ENCODE measurements around the gene PODN. TPM values are rescaled to one million over a fixed set of nuclear protein-coding genes. Genes with fewer than 3 reads are reported as not detected.

The PODN gene
- total RNA-seq, 1 donor, result 9.1 TPM

DNA sequence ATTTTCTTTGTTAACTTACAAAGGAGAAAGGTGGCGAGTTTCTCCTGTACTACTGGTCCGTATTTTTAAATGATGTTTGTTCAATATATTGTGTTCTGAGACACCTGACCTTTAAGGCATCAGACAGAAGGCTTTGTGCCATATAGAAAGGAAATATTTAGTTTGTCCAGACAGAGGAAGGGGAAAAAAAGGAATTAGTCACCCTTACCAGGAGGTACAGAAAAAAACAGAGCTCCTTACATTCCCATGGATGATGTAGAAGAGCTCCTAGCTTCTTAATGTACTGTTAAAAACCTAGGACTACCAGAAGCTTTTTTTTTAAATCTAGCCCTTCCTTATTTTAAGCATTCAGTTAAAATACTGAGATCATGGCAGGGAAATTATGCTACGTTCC, 12.4 kb upstream of the PODN start:
- H3K4me3 ChIP-seq (ENCODE audit: low read depth, low read length), result no peak overlapping the region
- TF ChIP-seq, protein P1, sequence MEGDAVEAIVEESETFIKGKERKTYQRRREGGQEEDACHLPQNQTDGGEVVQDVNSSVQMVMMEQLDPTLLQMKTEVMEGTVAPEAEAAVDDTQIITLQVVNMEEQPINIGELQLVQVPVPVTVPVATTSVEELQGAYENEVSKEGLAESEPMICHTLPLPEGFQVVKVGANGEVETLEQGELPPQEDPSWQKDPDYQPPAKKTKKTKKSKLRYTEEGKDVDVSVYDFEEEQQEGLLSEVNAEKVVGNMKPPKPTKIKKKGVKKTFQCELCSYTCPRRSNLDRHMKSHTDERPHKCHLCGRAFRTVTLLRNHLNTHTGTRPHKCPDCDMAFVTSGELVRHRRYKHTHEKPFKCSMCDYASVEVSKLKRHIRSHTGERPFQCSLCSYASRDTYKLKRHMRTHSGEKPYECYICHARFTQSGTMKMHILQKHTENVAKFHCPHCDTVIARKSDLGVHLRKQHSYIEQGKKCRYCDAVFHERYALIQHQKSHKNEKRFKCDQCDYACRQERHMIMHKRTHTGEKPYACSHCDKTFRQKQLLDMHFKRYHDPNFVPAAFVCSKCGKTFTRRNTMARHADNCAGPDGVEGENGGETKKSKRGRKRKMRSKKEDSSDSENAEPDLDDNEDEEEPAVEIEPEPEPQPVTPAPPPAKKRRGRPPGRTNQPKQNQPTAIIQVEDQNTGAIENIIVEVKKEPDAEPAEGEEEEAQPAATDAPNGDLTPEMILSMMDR (IDR thresholded peaks at IDR 0.05; ENCODE audit: insufficient read depth, low read depth, low read length), result no peak
- no peak for DNase-seq (ENCODE audit: low read depth)

DNA sequence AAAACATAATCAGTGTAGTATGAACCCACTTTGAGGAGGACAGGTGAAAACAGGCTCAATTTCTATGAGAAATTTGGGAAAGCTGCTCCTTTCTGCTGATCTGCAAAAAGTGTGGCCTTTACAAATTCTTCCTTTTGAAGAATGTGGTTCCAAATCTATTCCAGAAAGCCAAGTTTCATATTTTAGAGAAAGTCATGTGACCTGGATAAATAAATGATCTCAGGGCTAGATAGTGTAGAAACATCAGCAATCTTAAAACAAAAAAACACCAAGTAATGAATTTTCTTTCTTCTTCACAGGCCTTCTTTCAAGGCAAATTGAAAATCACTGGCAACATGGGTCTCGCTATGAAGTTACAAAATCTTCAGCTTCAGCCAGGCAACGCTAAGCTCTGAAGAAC, 11.7 kb upstream of the PODN start:
- TF ChIP-seq, protein P1 (IDR thresholded peaks at IDR 0.05; ENCODE audit: insufficient read depth, low read depth, low read length), result no peak
- no peak for DNase-seq (ENCODE audit: low read depth)
- no peak overlapping the region for H3K4me3 ChIP-seq (ENCODE audit: low read depth, low read length)

DNA sequence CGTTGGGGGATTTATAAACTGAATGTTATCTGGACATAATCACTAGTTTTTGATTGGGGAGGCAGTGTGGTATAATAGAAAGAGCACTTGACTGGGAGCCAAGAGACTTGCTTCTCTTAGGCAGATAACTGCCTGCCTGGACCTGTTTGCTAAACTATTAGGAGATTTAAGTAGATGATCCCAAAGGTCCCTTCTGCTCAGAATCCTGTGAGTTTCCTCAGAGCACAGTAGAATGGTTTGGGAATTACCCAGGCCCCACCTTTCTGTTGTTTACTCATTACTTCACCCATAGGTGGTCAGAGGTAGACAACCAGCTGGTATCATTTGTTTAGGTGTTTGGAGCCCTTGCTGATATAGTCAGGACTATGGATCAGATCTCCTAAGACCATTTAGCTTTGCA, 10.3 kb upstream of the PODN start:
- TF ChIP-seq, protein P1 (IDR thresholded peaks at IDR 0.05; ENCODE audit: insufficient read depth, low read depth, low read length), result no peak
- H3K4me3 ChIP-seq (ENCODE audit: low read depth, low read length), result no peak overlapping the region
- DNase-seq (ENCODE audit: low read depth), result no peak

DNA sequence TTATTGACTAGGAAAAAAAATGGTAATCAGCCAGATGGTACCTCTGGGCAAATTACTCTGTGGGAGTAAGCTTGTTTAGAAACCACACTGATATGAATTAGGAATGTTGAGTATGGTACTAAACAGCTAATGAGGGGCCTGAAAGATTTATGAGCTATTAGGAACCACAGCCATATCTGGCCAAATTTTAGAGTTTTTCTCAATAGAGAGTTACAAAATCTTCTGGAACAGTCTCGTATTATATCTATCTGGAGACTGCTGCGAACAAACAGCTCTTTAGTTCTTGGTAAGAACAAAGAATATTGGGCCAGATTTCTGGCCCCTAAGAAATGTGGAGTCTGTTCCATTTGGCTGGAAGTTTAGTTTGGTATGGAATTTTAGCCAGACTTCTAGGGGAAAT, 4.9 kb upstream of the PODN start:
- H3K4me3 ChIP-seq (ENCODE audit: low read depth, low read length), result no peak overlapping the region
- DNase-seq (ENCODE audit: low read depth), result peak; percentile 92
- TF ChIP-seq, protein P1 (IDR thresholded peaks at IDR 0.05; ENCODE audit: insufficient read depth, low read depth, low read length), result no peak

DNA sequence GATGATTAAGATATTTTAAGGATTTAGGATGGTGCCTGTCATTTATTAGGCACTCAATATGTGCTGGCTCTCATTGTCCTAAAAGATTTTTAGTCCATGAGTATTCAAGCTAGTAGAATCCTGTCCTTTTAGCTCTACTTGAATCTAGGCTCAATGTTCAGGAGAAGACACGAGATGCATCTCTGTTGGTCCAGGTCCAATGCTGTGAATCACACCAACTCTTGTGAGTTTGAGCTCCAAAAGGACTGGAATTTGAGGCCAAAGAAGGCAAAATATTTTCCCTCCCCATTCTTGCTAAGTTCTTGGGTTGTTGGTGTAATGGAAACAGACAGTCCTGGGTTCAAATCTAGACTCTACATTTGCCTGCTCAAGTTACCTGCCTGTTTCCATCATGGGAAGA, 1.4 kb upstream of the PODN start:
- TF ChIP-seq, protein P1 (IDR thresholded peaks at IDR 0.05; ENCODE audit: insufficient read depth, low read depth, low read length), result no peak
- DNase-seq (ENCODE audit: low read depth), result peak; percentile 33
- H3K4me3 ChIP-seq (ENCODE audit: low read depth, low read length), result no peak overlapping the region

DNA sequence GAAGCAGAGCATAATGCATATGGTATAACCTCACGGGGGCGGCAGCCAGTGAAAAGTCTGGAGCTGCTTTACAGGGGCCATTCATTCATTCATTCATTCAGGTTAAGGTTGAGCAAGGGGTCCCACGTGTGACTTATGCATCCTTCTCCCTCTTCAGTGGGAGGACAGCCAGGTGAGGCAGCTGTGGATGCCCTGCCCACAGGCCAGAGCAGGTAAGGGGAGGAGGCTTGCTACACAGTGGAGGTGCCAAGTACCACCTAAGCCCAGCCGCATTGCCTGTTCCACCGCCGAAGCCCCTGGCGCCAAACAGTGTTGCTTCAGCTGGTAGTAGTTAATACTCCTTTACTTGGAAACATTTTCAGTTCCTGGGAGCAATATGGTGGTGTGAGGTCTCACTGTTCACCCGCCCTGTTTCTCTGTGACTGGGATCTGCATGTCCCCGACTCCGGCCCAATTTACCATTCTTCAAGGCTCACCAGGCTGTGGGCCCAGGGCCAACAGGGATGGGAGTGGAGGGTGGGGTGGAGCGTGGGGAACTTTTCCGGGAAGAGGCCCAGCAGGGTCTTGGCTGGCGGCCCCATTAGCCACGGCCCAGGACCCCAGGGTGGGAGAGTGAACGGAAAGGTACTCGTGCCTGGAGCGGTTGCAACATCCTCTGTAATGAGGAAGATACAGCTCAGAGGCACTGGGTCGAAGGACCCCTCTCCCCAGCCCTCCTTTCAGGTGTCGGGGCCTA, 722 bp upstream of the PODN start:
- peak; percentile 41 for DNase-seq (ENCODE audit: low read depth)
- TF ChIP-seq, protein P1 (IDR thresholded peaks at IDR 0.05; ENCODE audit: insufficient read depth, low read depth, low read length), result no peak

More for the DNA sequence above, 722 bp upstream of the PODN start:
- peak overlapping the region; percentile 79 for H3K4me3 ChIP-seq (ENCODE audit: low read depth, low read length)

Data from fibroblast of villous mesenchyme (primary cell).